NCI-H1694 treated with DMSO at 0.1 percent for 48 hours (cell line): ENCODE results near the gene LASP1.

Experiments
- DNase-seq: peaks from one replicate; lab custom pipeline; 2025; lab: John Stamatoyannopoulos, UW

Gene LASP1

DNA sequence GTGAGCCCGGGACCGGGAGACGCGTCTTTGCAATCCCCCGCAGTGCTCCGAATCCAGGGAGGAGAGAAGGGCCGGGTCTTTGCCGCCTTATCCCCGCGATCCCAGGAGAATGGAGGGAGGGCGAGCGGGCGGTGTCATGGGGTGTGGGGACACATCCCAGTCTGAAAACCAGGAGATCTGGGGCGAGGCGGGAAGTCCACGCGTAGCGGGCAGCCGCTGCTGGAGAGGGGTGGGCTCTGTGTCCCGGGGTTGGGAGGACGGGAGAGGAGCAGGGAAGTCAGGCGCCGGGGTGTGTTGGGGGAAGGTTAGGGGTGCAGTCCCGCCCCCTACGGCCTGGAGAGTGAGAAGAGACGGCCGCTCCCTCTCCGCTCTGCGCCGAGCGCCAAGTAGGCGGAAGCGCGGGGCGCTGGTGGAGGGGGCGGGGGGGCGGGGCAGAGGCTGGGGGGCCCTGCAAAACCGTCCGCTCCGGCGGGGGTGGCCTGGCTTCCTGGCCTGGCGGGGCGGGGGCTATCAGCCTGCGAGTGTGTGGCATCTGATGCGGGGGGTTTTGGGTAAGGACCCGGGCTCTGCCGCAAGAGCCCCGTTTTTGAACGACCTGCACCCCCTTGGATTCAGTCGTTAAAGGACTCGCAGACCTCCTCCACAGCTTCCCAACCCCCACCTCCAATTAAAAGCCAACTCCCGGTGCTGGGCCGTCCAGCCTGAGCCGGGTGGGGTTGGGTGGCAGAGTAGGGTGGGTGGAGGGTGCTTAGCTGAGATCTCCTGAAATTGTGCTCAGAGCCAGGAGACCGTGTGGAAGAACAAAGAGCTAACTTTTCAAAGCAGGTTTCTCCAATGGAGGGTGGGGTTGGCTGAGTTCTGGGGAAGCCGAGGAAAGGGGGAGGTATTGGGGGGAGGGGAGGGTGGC is 654 bp downstream of the LASP1 start:
- DNase-seq, result peak; percentile 25

DNA sequence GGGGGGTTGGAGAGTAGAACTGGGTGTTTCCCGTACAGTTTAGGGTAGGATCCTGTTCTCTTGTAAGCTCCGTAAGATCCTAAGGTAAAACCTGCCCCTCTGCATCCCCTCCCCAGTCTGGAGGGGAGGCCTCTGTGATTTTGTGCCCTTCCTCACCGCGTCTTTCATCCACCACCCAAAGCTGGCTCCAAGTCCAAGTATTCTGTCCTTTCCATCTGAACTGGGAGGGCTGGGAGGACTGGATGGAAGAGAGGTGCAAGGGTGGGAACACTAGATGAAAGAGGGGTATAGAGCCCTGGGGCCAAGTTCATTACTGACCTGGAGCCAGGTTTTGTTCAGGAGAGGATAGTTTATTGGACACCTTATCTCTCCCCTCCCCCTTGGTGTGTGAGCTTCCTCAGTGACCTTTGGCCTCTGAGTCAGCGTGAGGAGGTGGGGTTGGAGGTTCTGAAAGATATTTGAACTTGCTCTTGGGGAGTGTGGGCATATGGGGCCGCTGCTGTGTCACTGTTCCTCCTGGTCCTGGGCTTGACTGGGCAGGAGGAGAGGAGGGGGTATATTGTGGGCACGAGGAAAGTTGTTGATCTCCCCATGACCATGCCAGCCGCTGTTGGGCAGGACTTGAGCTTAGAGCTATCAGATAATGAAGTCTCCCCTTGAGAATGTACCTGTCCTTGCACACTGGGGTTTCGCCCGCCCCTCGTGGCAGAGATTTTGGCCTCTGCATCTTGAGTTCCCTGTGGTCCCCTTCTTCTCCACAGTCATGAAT is 1.6 kb downstream of the LASP1 start:
- DNase-seq, result no peak

DNA sequence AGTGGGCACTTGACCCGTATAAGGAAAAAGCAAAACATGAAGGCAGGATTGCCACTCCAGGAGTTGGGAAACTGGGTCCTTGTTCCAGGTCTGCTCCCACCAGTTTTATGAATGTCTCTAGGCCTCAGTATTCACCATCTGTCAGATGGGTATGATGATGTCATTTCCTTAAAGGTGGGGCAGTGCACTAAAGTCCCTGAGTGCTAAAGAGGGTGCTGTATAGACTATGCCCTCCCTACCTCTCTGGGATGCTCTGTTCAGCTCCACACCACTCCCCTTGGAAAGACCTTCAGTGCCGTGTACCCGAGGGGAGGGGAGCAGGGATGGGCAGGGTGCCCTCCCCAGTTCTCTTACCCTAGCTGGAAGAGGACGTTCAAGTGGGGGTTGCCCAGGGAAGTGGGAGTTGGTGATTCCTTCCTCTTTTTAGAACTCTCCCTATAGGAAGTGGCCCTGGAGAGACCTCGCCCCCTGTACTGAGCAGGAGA is 2.2 kb downstream of the LASP1 start:
- no peak for DNase-seq

DNA sequence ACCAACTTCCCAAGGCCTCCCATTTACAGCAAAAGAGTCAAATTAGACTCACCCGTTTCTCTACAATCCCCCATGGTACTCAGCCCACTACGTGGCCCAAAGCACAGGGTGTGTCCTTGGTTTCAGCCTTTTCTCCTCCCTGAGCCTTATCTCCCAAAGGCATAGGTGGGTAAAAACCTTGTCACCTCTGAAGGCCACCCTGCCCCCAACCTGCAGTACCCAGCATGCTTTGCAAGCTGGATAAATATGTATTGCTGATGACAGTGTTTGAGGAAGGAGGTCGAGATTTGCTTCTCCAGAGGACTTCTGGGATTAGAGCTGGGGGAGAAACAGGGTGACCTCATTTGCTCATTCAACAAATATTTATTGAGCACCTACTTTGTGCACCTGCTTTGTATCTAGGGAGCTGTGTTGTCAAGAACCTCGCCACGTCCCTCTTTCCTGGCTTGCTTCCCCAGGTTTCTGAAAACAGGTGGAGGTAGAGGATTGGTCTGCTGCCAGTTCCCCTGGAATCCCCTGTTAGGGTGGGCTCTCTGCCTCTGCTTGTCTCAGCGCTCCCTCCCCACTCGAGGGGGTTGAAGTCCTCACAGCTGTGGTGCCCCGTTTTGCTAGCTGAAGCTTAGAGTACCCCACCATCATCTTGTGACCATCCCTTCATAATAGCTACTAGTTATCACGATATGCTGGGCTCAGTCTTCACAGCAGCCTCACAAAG is 3.0 kb downstream of the LASP1 start:
- DNase-seq, result no peak

DNA sequence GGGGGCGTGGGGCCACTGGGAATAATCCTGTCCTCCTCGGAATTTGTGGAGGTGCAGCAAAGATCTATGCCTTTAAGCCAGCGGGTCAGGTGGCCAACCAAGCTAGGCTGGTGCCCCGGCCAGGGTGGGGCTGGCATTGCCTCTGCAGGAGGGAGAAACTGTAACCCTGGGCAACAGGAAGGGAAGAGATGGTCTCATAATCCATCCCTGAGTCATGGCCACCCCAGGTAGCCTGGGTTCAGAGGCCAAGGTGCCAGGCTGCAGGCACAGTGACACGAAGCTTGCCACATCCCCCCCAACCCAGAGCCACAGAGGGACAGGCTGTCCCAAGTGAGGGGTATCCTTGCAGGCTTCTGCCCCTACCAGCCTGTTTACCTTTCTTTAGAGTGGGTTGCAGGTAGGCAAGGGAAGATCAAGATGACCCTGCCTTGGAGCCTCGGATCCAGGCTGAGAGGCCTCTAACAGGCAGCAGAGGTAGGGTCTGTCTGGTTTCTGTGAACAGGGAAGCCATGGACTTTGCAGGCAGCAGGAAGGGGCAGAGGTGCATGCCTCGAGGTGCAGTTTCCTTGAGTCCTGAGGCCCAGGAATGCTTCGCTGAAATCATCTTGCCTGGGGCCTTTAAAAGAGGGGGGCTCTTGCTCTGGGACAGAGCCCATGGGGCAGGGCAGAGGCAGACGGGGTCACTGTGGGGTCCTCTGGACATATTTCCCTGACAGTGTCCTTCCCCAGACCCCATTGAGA is 4.0 kb downstream of the LASP1 start:
- DNase-seq, result no peak

DNA sequence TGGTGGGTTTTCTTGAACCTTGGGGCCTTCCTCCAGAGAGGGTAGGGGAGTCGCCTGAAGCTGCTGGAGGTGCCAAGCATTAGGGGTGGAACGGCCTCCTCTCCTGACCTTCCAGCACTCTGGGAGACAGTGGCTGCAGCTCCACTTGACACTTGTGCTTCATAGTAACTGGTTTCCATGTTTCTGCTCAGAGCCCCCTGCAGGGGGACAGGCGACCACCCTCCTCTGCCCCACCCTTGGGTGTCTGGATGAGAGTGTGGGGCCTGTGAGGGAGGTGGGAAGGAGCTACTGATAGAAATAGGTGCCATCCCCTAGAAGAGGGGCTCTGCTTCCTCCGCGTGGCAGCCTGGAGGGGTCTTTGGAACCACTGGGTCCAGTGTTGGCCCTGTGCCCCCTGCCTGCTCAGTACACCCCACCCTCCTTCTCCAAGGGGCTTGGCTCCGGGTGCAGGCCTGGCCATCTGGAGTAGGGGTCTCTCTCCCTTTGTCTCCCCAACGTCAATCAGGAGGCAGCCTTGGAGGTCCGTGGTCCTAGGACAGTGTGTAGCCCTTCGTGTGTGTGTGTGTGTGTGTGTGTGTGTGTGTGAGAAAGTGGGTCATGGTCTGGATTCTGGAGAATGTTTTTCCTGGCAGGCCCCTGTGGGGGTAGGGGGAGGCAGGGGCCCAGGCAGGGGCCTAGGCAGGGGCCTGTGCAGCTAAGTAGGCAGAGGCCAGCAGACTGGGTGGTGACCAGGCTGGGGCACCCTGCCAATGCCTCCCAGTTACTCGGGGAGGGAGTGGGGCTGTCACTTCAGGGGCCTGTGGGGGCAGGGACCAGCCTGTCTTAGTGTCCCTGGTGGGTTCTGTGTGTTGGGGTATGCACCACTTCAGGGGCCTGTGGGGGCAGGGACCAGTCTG is 4.9 kb downstream of the LASP1 start:
- DNase-seq, result no peak

DNA sequence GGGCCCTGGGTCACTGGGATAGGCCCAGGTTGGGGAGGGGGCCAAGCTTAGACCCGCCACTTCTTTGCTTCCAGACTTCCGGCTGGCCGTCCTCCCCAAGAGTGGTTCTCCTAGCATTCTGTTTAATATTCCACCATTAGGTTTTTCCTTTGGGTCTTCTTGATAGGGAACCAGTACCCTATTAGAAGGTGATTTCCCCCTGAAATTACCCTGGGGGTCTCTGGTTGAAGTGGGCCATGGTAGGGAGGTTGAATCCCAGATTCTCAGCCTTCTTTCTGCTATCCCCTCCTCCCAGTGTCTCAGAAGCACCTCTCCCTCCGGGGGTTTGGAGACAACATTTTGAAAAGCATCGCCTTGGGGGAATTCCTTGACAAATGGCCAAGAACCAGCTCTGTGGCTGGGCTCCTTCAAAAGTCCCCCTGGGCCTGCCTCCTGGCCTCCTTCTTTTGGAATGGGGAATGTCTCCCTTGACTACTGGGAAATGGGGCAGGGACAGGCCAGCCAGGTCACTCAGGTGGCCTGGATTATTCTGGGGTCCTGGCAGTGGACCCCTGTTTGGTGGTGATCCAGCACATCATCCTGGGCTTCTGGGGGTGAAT is 5.7 kb downstream of the LASP1 start:
- no peak for DNase-seq

DNA sequence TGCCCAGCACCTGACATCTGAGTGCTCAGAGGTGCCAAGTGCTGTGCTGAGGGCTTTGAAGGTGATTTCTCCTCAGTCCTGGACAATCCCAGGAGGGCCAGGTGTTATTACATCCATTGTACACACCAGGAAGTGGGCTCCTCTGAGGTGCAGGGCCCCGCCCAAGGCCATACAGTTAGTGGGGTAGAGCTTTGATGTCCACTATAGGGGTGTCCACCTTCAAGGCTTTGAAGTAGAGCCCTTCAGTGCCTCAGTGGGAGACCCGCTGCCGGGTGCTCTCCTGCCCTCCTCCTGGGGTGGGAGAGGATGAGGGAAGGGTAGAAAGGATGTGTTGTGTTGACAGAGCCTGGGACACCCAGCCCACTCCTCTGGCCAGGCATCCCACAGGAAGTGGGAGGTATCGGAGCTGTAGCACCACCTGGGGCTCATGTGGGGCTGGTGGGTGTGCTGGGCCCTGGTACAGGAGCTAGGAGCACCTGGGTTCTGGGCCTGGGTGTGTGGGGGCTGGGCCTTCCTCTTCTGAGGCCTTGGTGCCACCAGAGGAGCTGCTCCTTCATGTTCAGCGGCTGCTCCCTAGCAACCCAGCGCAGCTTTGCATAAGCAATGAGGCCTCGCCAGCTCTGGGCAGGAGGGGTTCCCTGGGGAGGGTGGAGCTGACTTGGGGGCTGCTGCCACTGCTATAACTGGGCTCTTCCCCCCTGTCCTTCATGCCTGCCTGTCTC is 7.4 kb downstream of the LASP1 start:
- DNase-seq, result no peak

DNA sequence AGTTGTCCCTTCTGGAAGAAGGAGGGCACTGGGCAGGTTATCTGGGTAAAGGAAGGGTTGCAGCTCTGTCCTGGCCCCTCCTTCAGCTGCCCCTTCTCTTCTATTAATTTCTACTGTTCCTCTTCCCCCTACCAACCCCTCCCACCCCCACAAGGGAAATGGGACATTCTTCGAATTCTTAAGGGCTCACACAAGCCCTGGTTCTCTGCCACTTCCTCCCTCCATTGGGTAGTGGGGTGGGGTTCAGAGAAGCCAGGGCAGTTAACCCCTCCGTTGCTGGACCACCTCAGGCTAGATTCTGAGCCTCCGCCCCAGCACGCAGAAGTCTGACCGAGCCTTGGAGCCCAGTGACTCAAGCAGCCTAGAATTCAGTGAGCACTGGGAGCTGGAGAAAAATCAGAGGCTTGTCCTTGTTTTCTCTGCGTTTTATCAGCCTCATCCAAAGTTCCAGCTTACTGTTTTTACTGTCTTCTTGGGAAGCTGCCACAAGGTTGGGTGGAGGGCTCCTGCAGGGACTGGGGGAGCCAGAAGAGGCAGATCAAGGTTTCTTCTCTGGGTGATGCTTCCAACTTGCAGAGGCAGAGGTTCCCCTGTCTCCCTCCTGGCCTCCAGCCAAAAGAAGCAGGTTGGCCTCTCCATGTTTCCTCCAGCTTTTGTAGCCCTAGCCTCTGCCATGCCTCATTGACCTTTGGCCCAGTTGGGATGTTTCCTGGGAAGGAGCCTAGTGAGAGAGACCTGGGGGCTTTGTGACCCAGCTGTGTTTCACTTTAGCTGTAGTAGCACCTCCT is 10.2 kb downstream of the LASP1 start:
- DNase-seq, result no peak

DNA sequence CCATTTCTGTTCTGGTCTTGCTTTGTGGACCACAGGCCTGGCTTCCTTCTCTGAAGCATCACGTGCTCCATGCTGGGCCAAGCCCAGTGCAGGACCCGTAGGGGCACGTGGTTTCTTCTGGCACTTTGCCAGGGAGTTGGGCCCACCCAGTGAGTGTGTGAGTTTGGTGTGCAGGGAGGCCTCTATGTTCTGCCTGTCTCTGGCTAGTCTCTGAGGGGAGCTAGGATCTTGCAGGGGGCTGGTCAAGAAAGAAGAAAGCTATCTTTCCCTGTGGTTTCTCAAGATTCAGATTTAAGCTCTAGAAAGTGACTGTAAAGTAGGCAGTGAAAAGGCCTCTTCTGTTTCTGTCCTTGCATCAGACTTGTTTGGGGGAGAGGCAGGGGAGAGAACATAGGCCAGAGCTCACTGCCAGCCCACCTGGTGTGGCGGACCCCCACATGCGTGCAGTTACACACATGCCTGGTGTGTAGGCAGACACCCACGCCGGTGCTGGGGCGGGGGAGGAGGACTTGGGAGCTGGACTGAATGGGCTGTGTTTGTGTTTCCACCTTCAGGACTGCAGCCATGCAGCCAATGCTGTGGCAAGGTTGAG is 11.8 kb downstream of the LASP1 start:
- DNase-seq, result no peak

DNA sequence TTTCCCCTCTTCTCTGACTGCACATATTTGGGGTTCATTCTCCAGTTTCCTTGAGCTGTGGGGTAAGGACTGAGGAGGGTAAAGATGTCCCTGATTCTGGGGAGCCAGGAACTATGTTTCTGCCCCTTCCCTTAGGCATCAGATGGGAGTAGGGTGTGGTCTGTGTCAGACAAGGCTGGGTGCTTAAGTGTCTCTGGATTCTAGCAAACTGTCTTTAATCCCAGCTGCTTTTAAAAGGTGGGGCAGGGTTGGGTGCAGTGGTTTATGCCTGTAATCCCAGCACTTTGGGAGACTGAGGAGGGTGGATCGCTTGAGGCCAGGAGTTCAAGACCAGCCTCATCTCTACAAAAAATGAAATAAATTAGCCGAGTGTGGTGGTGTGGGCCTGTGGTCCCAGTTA is 13.0 kb downstream of the LASP1 start:
- no peak for DNase-seq

DNA sequence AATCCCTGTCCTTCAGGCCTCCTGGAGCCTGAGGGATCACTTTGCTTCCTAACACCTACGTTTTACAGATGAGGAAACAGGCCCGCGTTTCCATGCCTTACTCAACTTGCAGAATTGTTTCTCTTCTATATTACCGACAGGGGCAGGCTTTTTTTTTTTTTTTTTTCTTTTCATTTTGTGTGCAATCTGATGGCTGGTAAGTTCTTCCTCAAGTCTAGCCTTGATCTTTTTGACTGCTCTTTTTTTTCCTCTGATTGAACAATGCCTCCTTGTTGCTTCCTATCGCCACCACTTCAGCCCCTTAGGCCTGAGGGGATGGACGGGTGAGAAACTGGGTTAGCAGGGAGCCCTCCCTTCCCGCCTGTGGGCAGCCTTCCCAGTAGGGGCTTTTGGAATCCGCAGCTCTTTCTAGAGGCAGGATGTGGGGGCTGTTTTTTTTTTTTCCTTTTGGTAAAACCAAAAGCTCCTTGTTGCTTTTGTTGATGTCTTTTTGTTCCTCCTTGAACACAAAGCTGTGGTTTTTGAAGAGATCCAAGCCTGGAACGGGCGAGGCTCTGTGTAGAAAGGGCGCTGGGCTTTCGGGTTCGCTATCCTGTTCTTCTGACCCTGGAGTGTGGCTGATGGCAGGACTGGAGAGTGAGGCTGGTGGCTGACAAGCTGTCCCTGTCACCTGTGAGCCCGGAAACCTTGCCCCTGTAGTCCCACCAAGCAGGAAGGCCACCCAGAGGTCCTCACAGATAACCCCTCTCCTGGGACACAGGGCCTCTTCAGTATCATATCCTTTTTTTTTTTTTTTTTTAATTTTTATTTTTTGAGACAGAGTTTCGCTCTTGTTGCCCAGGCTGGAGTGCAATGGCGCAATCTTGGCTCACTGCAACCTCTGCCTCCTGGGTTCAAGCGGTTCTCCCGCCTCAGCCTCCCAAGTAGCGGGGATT is 14.0 kb downstream of the LASP1 start:
- DNase-seq, result no peak

DNA sequence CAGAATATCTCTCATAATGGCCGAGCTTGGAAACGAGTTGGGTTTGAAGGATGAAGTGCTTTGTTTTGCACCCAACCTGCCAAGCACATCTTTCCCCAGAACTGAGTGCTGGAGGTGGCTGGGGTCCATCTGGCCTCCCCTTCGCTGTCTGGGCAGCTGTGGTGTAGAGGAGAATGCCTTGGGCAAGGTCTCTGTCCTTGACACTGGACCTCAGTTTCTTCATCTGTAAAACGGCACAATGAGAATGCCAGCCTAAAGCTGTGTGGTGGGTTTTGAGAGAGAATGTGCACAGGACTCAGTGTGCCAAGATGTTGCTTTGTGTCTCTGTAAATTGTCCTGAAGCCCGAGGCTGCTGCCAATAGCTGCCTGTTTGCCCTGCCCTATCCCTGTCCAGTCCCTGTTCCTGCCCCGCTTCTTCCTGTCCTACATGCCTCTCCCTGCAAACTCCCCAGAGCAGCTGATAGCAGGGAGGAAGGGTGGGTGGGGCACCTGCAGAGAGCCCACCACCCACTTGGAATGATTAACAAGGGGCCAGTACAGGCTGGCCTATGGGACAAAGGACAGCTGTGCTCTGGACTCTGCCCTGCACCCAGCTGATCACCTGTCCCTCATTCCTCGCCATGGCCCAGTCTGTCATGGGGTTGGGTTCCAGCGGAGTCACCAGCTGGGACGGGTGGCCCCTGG is 15.3 kb downstream of the LASP1 start:
- no peak for DNase-seq

DNA sequence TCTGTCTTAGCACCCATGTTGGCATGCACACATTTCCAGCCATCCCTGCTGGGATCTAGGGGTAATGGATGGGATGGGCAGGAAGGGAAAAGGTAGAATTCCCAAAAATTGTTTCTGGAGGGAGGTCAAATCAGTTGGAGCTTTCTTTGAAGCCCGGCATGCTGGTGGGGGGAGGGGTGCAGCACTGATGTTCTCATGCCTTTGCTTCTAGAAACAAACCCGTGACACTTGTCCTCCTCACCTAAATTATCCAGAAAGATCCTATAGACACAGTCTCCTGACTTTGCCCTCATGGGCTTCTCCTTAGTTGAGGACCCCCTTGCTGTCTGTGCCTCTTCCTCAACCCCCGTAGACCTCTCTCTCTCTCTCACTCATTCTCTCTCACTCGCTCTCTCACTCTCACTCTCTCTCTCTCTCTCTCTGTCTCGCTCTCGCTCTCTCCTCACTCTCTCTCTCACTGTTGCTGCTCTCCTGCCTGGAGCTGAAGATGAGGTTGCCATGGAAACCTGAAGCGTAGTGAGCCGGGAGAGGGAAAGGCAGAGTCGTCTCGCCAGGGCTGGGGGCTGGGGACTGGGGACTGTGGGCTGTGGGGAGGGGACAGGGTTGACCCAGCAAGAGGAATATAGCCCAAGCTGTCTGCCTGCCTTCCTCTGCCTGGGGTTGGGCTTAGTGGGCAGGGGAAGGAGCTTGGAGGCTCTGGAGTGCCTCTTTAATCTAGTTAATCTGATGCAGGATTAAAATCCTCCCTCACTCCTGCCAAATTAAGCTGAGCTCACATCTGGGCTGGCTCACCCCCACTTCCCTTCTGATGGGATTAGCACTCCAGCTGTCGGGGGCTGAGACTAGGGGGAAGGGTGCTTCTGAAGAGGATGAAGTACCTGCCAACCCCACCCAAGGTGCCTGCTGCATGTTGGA is 16.1 kb downstream of the LASP1 start:
- peak; percentile 8 for DNase-seq

DNA sequence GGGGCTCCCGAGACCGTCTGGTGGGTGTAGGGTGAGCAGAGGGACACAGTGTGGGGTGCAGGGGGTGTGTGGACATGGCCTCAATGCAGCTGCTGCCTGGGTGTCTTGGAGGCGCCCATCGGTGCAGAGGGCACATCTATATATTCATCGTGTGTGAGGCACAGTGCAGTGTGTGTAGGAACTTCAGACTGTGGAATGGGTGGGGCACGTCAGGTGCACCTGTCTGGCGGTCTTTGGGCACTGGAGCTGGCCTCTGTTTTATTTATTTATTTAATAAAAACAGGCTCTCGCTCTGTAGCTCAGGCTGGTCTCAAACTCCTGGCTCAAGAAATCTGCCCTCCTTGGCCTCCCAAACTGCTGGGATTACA is 16.8 kb downstream of the LASP1 start:
- no peak for DNase-seq

DNA sequence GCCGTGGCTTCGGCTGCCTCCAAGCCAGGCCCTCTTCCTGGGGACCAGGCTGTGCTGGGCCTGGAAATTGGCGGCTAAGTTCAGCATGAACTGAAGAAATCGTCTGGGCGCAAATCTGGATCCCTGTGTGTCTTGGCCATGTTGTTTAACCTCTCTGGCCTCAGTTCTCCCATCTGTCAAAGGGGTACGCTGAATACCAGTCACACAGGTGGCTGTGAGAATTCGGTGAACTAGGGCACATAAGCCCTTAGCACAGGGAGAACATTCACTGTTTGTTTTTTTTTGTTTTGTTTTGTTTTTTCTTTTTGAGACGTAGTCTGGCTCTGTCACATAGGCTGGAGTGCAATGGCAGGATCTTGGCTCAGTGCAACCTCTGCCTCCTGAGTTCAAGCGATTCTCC is 19.0 kb downstream of the LASP1 start:
- no peak for DNase-seq
